Measurements from ENCODE around the gene RNF145. TPM values are rescaled to one million over a fixed set of nuclear protein-coding genes. Genes with fewer than 3 reads are reported as not detected.
A peak's percentile ranks its signal among the peaks of the same experiment; 100 is the strongest.

RNF145 gene
- total and polyA plus RNA-seq, 10 of the 15 experiments (the other 5 are each of a cell fraction or from before 2014, with no cell fraction given): 9.7 to 58.1 (median 38.2) TPM

- TF ChIP-seq CHD2 (IDR thresholded peaks at IDR 0.05; ENCODE audit: borderline replicate concordance, low read depth, low read length): no peak
- TF ChIP-seq POLR2A (IDR thresholded peaks at IDR 0.05; ENCODE audit: low read depth, low read length): no peak
- TF ChIP-seq YBX1 (IDR thresholded peaks at IDR 0.05): no peak
- no peak for TF ChIP-seq POLR2AphosphoS2 (IDR thresholded peaks at IDR 0.05; ENCODE audit: low read depth, low read length)
- no peak for TF ChIP-seq HDGF (IDR thresholded peaks at IDR 0.05)
- no peak for TF ChIP-seq PKNOX1 (IDR thresholded peaks at IDR 0.05)
- TF ChIP-seq GATAD2B (conservative IDR thresholded peaks at IDR 0.05; ENCODE audit: low read depth): no peak
- no peak for TF ChIP-seq ZNF687 (IDR thresholded peaks at IDR 0.05)
- no peak for TF ChIP-seq TCF12 (IDR thresholded peaks at IDR 0.05; ENCODE audit: low read depth, low read length)
- TF ChIP-seq BHLHE40 (IDR thresholded peaks at IDR 0.05; ENCODE audit: borderline replicate concordance in 1 of 2, low read depth in 2 of 2, low read length in 1 of 2): no peak
- peak; percentile 93 for TF ChIP-seq RAD21 (IDR thresholded peaks at IDR 0.05; ENCODE audit: insufficient read depth, low read depth, low read length)
- TF ChIP-seq, protein P1, sequence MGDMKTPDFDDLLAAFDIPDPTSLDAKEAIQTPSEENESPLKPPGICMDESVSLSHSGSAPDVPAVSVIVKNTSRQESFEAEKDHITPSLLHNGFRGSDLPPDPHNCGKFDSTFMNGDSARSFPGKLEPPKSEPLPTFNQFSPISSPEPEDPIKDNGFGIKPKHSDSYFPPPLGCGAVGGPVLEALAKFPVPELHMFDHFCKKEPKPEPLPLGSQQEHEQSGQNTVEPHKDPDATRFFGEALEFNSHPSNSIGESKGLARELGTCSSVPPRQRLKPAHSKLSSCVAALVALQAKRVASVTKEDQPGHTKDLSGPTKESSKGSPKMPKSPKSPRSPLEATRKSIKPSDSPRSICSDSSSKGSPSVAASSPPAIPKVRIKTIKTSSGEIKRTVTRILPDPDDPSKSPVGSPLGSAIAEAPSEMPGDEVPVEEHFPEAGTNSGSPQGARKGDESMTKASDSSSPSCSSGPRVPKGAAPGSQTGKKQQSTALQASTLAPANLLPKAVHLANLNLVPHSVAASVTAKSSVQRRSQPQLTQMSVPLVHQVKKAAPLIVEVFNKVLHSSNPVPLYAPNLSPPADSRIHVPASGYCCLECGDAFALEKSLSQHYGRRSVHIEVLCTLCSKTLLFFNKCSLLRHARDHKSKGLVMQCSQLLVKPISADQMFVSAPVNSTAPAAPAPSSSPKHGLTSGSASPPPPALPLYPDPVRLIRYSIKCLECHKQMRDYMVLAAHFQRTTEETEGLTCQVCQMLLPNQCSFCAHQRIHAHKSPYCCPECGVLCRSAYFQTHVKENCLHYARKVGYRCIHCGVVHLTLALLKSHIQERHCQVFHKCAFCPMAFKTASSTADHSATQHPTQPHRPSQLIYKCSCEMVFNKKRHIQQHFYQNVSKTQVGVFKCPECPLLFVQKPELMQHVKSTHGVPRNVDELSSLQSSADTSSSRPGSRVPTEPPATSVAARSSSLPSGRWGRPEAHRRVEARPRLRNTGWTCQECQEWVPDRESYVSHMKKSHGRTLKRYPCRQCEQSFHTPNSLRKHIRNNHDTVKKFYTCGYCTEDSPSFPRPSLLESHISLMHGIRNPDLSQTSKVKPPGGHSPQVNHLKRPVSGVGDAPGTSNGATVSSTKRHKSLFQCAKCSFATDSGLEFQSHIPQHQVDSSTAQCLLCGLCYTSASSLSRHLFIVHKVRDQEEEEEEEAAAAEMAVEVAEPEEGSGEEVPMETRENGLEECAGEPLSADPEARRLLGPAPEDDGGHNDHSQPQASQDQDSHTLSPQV (IDR thresholded peaks at IDR 0.05): no peak
- TF ChIP-seq KDM1A (IDR thresholded peaks at IDR 0.05; ENCODE audit: borderline replicate concordance): no peak
- no peak for TF ChIP-seq NFYB (IDR thresholded peaks at IDR 0.05; ENCODE audit: insufficient read depth, low read depth, low read length)
- TF ChIP-seq TARDBP (IDR thresholded peaks at IDR 0.05; ENCODE audit: borderline replicate concordance): no peak
- TF ChIP-seq PRDM15 (CRISPR knock-in tag; IDR thresholded peaks at IDR 0.05): no peak
- TF ChIP-seq CBX3 (IDR thresholded peaks at IDR 0.05; ENCODE audit: borderline replicate concordance, low read depth): no peak
These were observed 52.7 kb downstream of the RNF145 start (continued) for GRCh38 chr5:159156426-159157238.
